Measurements from ENCODE around the gene NHERF1.

DNA sequence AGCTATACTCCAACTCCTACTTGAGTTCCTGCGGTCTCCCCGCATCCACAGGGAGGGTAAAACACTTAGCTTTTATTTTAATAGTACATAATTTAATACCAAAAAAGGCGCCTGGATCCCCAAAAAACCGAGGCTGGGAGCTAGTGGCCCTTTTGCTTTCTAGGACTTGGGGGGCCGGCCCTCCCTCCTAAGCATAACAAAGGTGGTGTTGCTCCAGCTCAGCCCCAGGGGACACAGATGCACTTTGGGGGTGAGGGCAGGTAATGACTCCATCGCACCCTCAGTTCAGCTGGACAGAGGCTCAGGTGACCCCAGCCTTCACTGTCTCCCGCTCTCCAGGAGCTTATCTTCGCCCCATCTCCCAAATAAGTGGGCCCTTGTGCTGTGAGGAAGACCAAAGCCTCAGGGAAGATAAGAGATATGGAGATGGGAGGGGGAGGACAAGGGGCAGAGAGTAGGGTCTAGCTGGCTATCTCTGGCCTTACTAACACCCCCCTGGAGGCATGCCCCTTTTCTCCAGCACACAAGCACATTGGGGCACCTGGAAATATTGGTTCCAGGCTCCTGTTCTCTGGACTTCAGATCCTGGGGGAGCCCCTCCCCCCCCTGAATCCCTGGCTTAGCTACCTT lies 2.8 kb upstream of the NHERF1 start:
- TF ChIP-seq YY1 (IDR thresholded peaks at IDR 0.05; ENCODE audit: insufficient read depth, insufficient read length) = no peak
- TF ChIP-seq ZNF274 (IDR thresholded peaks at IDR 0.05; ENCODE audit: low read depth, low read length) = no peak
